ENCODE measurements around the gene TMEM26. TPM values are rescaled to one million over a fixed set of nuclear protein-coding genes. Genes with fewer than 3 reads are reported as not detected.

TMEM26 gene
- total RNA-seq, 1 donor from 2014 or later, result under 0.01 TPM

Other genes with a start within 250 kb of the TMEM26 start
- gene CABCOCO1, start 209.5 kb upstream of the TMEM26 start, total RNA-seq, result 4.9 TPM